ENCODE results near the gene ITIH3.

ITIH3 gene

GRCh38 chr3:52787672-52788625 is 6.6 kb upstream of the ITIH3 start:
- H3K27ac ChIP-seq (ENCODE audit: insufficient read depth, low read length, poor library complexity, severe bottlenecking) = no peak overlapping the region
- no peaks in the 10 kb centered on the region for H3K4me1 ChIP-seq (ENCODE audit: control insufficient read depth, insufficient read depth, low read length, poor library complexity, severe bottlenecking)
- H3K27me3 ChIP-seq (replicated peaks; ENCODE audit: control insufficient read depth, insufficient read depth, low read length, poor library complexity, severe bottlenecking) = no peaks in the 10 kb centered on the region
- H3K36me3 ChIP-seq (ENCODE audit: control insufficient read depth, insufficient read depth, low read length) = no peaks in the 10 kb centered on the region
- no peak for DNase-seq
- no peak overlapping the region for H3K4me3 ChIP-seq (ENCODE audit: insufficient read depth, low read depth, low read length, poor library complexity, severe bottlenecking)
- H3K9me3 ChIP-seq (ENCODE audit: control insufficient read depth, low read length) = no peaks in the 10 kb centered on the region

DNA sequence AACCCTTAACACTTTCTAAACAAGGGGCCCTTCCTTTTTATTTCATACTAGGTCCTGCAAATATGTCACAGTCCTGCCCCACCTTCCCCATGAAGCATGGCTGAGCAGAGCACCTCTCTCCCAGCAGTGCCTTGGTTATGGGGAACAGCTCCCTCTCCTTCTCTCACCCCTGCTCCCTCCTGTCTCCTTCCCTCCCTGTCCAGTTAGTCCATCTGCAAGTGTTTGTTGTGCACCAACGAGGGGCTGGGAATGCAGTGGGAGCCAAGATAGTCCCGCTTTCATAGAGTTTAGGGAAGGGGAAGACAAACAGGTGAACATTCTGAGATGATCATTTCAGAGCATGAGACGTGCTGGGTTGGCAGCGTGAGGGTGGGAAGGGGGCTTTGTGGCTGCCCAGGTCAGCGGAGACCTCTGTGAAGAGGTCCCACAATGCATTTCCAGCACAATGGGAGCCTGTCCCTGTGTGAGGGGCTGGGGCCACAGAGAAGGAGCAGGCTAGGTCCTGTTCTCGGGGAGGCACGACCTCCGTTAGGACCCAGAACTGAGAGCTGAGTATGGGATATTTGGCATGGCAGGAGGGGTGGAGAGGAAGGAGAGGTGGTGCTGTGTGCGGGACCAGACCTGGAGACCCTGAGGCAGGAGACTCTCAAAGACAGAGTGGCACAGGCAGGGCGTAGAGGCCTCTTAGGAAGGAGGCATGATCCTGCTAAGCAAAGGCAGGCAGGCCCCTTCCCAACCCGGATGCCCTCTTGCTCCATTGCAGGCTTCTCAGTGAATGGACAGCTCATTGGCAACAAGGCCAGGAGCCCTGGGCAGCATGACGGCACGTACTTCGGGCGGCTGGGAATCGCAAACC is 5.5 kb upstream of the ITIH3 start:
- Histone ChIP-seq H3K4me3 (ENCODE audit: insufficient read depth, low read depth, low read length, poor library complexity, severe bottlenecking) (no peak overlapping the region), H3K4me1 (ENCODE audit: control insufficient read depth, insufficient read depth, low read length, poor library complexity, severe bottlenecking) (no peaks in the 10 kb centered on the region), H3K36me3 (ENCODE audit: control insufficient read depth, insufficient read depth, low read length) (no peaks in the 10 kb centered on the region), H3K9me3 (ENCODE audit: control insufficient read depth, low read length) (no peaks in the 10 kb centered on the region), H3K27ac (ENCODE audit: insufficient read depth, low read length, poor library complexity, severe bottlenecking) (no peak overlapping the region), H3K27me3 (replicated peaks; ENCODE audit: control insufficient read depth, insufficient read depth, low read length, poor library complexity, severe bottlenecking) (no peaks in the 10 kb centered on the region)
- no peak for DNase-seq

DNA sequence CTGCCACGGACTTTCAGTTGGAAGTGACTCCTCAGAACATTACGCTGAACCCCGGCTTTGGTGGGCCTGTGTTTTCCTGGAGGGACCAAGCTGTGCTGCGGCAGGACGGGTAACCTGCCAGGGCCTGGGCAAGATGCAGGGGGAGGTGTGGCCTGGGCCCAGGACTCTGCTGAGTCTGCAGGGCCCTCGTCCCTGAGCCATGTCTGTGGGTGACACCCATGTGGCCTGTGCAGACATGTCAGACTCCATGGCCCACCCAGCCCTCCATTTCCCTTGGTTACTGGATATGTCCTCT is 4.9 kb upstream of the ITIH3 start:
- Histone ChIP-seq H3K9me3 (ENCODE audit: control insufficient read depth, low read length) (no peaks in the 10 kb centered on the region), H3K36me3 (ENCODE audit: control insufficient read depth, insufficient read depth, low read length) (no peaks in the 10 kb centered on the region), H3K4me1 (ENCODE audit: control insufficient read depth, insufficient read depth, low read length, poor library complexity, severe bottlenecking) (no peaks in the 10 kb centered on the region), H3K4me3 (ENCODE audit: insufficient read depth, low read depth, low read length, poor library complexity, severe bottlenecking) (no peak overlapping the region), H3K27ac (ENCODE audit: insufficient read depth, low read length, poor library complexity, severe bottlenecking) (no peak overlapping the region), H3K27me3 (replicated peaks; ENCODE audit: control insufficient read depth, insufficient read depth, low read length, poor library complexity, severe bottlenecking) (no peaks in the 10 kb centered on the region)
- DNase-seq = no peak

GRCh38 chr3:52790337-52790736 is 4.3 kb upstream of the ITIH3 start:
- no peak overlapping the region for H3K4me3 ChIP-seq (ENCODE audit: insufficient read depth, low read depth, low read length, poor library complexity, severe bottlenecking)
- no peak overlapping the region for H3K27ac ChIP-seq (ENCODE audit: insufficient read depth, low read length, poor library complexity, severe bottlenecking)
- DNase-seq = no peak

DNA sequence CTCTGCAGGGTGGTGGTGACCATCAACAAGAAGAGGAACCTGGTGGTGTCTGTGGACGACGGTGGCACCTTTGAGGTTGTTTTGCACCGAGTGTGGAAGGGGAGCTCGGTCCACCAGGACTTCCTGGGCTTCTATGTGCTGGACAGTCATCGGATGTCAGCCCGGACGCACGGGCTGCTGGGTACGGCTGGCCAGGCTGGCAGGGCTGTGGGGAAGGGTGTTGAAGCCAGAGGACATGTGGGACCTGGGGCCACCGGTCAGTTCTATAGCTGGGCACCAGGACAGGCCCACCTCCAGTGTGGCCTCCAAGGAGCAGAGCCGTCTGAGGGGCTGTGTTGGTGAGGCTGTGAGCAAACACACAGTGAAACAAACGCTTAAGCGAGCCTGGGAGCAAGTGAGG is 3.9 kb upstream of the ITIH3 start:
- Histone ChIP-seq H3K4me3 (ENCODE audit: insufficient read depth, low read depth, low read length, poor library complexity, severe bottlenecking) (no peak overlapping the region), H3K27ac (ENCODE audit: insufficient read depth, low read length, poor library complexity, severe bottlenecking) (no peak overlapping the region), H3K36me3 (ENCODE audit: control insufficient read depth, insufficient read depth, low read length) (no peaks in the 10 kb centered on the region), H3K4me1 (ENCODE audit: control insufficient read depth, insufficient read depth, low read length, poor library complexity, severe bottlenecking) (no peaks in the 10 kb centered on the region), H3K9me3 (ENCODE audit: control insufficient read depth, low read length) (no peaks in the 10 kb centered on the region), H3K27me3 (replicated peaks; ENCODE audit: control insufficient read depth, insufficient read depth, low read length, poor library complexity, severe bottlenecking) (no peaks in the 10 kb centered on the region)
- no peak for DNase-seq

More at GRCh38 chr3:52790337-52790736, 4.3 kb upstream of the ITIH3 start:
- no peaks in the 10 kb centered on the region for H3K9me3 ChIP-seq (ENCODE audit: control insufficient read depth, low read length)
- no peaks in the 10 kb centered on the region for H3K4me1 ChIP-seq (ENCODE audit: control insufficient read depth, insufficient read depth, low read length, poor library complexity, severe bottlenecking)
- no peaks in the 10 kb centered on the region for H3K36me3 ChIP-seq (ENCODE audit: control insufficient read depth, insufficient read depth, low read length)
- no peaks in the 10 kb centered on the region for H3K27me3 ChIP-seq (replicated peaks; ENCODE audit: control insufficient read depth, insufficient read depth, low read length, poor library complexity, severe bottlenecking)

DNA sequence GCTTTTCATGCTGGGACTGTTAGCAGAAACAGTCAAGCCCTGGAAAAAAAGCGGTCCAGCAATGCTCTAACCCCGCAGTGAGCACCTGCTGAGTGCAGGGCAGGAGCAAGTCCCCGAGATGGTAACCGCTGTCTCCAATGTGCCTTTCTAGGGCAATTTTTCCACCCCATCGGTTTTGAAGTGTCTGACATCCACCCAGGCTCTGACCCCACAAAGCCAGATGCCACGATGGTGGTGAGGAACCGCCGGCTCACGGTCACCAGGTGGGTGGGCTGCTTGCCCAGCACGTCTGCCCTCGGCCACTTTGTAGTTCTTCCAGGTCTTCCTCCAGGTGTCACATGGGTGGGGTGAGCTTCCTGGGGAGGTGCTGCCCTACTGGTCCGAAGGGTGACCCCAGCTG is 3.2 kb upstream of the ITIH3 start:
- Histone ChIP-seq H3K27me3 (replicated peaks; ENCODE audit: control insufficient read depth, insufficient read depth, low read length, poor library complexity, severe bottlenecking) (no peaks in the 10 kb centered on the region), H3K36me3 (ENCODE audit: control insufficient read depth, insufficient read depth, low read length) (no peaks in the 10 kb centered on the region), H3K4me3 (ENCODE audit: insufficient read depth, low read depth, low read length, poor library complexity, severe bottlenecking) (no peak overlapping the region), H3K9me3 (ENCODE audit: control insufficient read depth, low read length) (no peaks in the 10 kb centered on the region), H3K4me1 (ENCODE audit: control insufficient read depth, insufficient read depth, low read length, poor library complexity, severe bottlenecking) (no peaks in the 10 kb centered on the region), H3K27ac (ENCODE audit: insufficient read depth, low read length, poor library complexity, severe bottlenecking) (no peak overlapping the region)
- DNase-seq = no peak

- DNase-seq = no peak
- Histone ChIP-seq H3K27me3 (replicated peaks; ENCODE audit: control insufficient read depth, insufficient read depth, low read length, poor library complexity, severe bottlenecking) (no peaks in the 10 kb centered on the region), H3K4me1 (ENCODE audit: control insufficient read depth, insufficient read depth, low read length, poor library complexity, severe bottlenecking) (no peaks in the 10 kb centered on the region), H3K9me3 (ENCODE audit: control insufficient read depth, low read length) (no peaks in the 10 kb centered on the region), H3K27ac (ENCODE audit: insufficient read depth, low read length, poor library complexity, severe bottlenecking) (no peak overlapping the region), H3K36me3 (ENCODE audit: control insufficient read depth, insufficient read depth, low read length) (no peaks in the 10 kb centered on the region), H3K4me3 (ENCODE audit: insufficient read depth, low read depth, low read length, poor library complexity, severe bottlenecking) (no peak overlapping the region)
Observed at GRCh38 chr3:52791928-52792327, 2.7 kb upstream of the ITIH3 start.

DNA sequence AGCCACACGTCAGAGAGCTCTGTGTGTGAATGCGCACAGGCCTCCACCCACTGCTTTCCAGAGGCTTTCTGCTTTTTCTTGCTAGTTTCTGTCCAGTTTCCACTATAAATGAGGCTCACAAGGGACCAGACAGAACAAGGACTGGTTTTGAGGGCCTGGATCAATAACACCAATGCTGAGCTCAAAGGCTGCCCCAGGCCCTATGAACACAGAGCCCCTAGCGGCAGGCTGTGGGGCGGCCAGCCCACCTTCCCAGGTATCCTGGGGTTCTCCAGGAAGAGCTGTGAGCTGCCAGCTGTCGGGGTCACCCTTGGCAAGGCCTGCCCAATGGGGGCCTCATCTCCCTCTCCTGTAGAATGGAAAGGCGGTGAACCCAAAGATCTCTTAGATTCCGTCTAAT is 2.2 kb upstream of the ITIH3 start:
- Histone ChIP-seq H3K27ac (ENCODE audit: insufficient read depth, low read length, poor library complexity, severe bottlenecking) (no peak overlapping the region), H3K4me1 (ENCODE audit: control insufficient read depth, insufficient read depth, low read length, poor library complexity, severe bottlenecking) (no peaks in the 10 kb centered on the region), H3K36me3 (ENCODE audit: control insufficient read depth, insufficient read depth, low read length) (no peaks in the 10 kb centered on the region), H3K27me3 (replicated peaks; ENCODE audit: control insufficient read depth, insufficient read depth, low read length, poor library complexity, severe bottlenecking) (no peaks in the 10 kb centered on the region), H3K4me3 (ENCODE audit: insufficient read depth, low read depth, low read length, poor library complexity, severe bottlenecking) (no peak overlapping the region), H3K9me3 (ENCODE audit: control insufficient read depth, low read length) (no peaks in the 10 kb centered on the region)
- no peak for DNase-seq

- Histone ChIP-seq H3K36me3 (ENCODE audit: control insufficient read depth, insufficient read depth, low read length) (no peaks in the 10 kb centered on the region), H3K27ac (ENCODE audit: insufficient read depth, low read length, poor library complexity, severe bottlenecking) (no peak overlapping the region), H3K4me3 (ENCODE audit: insufficient read depth, low read depth, low read length, poor library complexity, severe bottlenecking) (no peak overlapping the region), H3K27me3 (replicated peaks; ENCODE audit: control insufficient read depth, insufficient read depth, low read length, poor library complexity, severe bottlenecking) (no peaks in the 10 kb centered on the region), H3K9me3 (ENCODE audit: control insufficient read depth, low read length) (no peaks in the 10 kb centered on the region), H3K4me1 (ENCODE audit: control insufficient read depth, insufficient read depth, low read length, poor library complexity, severe bottlenecking) (no peaks in the 10 kb centered on the region)
- no peak for DNase-seq
Observed at GRCh38 chr3:52792961-52793695, 1.5 kb upstream of the ITIH3 start.
